Measurements from ENCODE around the gene ZNF626.

DNA sequence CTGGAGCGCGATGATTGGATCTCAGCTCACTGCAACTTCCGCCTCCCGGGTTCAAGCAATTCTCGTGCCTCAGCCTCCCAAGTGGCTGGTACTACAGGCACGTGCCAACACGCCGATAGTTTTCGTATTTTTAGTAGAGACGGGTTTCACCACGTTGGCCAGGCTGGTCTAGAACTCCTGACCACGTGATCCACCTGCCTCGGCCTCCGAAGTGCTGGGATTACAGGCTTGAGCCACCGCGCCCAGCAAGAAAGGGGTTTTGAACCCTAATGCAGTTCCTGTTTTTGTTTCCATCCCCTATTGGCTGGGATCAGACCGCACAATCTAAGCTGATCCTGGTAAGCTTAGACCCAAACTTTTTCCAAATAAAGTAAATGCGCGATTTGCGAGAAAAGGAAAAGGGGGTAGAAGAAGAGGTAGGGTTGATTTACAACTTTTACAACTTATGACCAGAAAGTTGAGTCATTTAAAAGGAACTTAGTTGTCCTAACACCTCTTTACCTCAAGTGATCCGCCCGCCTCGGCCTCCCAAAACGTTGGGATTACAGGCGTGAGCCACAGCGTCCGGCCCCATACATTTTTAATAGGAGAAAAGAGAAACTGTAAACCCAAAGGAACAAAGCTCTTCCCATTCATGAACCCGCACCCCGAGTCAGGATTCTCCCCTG lies 764 bp downstream of the ZNF626 start:
- TF ChIP-seq CTCF (IDR thresholded peaks at IDR 0.05) = no peak
- TF ChIP-seq POLR2A (IDR thresholded peaks at IDR 0.05) = no peak
- TF ChIP-seq POLR2AphosphoS5 (IDR thresholded peaks at IDR 0.05; ENCODE audit: insufficient read depth in 1 of 2, low read depth in 1 of 2) = no peak

All from vagina (tissue), 2 donors.